GM10266 (cell line): ENCODE data around the gene TMEM30B.

ENCODE experiments used
- DNase-seq: peaks from one replicate; pipeline ENCODE4 v3.0.0; 2012; ENCODE audit errors: extremely low spot score
- CTCF ChIP-seq: IDR thresholded peaks from 2 replicates; pipeline ENCODE4 v1.5.1; 2012; ENCODE audit warnings: mild to moderate bottlenecking, low read depth; ENCODE audit not compliant: control insufficient read depth, insufficient read depth; ENCODE audit errors: missing control alignments

TMEM30B gene

DNA sequence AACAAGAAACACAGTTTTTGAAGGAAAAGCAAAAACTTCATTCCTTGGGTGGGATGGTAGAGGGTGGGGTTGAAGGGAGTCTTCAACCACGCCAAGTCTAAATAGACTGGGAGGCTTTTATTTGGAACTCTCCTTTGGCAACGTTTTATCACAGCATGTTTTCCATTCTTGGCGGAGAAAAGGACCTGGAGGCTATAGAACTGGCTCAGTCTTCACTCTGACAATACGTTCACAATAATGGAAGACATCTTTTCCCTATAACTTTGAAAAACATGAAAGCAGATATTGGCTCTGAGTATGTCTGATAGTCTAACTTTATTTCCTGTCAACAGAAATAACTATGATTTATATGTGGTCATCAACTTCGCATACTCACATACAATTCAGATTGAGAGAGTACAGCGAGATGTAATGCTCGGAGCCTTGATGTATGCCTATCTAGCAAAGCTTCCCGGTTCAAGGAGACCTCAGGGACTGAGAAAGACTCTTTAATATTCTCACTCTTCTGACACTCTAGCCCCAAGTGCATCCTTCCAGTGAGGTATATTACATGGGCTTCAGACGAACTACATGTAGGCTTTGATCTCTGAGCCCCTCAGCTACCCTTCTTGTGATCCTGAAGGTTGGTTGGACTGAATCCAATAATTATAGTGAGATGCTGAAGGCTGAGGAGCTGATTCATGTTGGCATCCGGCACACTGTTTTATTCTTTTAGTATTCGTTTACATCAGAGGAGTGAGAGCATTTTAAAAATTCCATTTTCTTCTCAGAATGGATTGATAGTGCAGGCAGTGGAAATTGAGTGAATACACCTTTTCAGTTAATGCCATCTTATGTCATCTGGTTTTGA is 14.0 kb downstream of the TMEM30B start:
- DNase-seq: no peak
- no peak for TF ChIP-seq CTCF

- no peak for TF ChIP-seq CTCF
- no peak for DNase-seq
Measured at GRCh38 chr14:61266436-61266835, 14.7 kb downstream of the TMEM30B start.

DNA sequence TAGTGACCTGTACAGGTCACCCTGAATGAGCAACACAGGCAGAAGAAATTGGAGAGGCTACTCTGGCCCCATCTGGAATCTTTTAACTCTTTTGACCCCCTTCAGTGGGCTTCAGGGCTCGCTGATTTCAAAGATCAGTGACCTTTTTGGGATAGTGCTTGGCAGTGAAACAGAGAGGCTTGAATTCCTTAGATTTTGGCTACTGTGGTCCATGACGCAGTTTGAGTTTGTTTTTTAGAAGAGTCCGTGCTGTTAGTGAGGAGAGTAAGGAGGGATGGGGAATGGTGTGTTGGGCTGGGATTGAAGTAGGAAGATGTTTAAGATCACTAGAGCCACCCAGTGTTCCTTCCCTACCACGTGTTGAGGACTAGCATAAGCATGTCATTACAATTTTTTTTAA is 16.5 kb downstream of the TMEM30B start:
- no peak for TF ChIP-seq CTCF
- no peak for DNase-seq

DNA sequence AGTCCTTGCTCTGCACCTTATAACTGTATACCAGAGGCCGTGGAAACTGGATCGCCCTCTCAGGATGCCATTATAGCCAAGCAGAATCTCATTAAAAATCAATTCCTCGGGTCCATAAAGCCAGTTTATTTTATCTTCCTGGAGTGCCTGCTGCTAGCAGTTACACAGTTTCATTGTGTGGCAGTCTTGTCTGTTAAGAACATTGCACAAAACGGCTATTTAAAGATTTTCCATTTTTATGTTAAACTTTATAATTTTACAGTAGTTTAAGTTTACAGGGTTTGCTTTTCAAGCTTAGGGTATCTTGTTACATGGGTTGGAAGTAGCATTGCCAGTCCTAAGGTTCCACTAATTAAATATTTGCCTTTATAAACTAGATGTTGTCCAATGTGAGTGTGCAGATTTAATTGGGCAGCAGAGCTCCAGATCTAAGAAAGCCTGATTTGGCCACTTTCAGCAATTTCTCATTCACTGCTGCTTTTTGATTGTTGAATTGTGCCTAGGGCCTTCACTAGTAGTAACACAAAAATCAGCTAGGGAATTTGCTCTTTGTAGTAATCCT is 17.0 kb downstream of the TMEM30B start:
- TF ChIP-seq CTCF: no peak
- DNase-seq: no peak

DNA sequence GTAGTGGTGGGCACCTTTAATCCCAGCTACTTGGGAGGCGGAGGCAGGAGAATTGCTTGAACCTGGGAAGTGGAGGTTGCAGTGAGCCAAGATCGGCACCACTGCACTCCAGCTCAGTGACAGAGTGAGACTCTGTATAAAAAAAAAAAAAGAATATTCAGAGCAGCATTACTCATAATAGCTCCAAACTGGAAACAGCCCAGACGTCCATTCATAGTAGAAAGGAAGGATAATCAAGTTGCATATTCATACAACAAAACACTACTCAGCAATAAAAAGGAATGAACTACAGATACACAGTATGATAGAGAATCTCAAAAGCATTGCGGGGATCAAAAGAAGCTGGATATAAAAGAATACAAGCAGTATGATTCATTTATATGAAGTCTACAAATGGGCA is 19.1 kb downstream of the TMEM30B start:
- no peak for DNase-seq
- TF ChIP-seq CTCF: no peak

GRCh38 chr14:61260939-61261776 is 20.0 kb downstream of the TMEM30B start:
- DNase-seq: no peak
- TF ChIP-seq CTCF: no peak
